CD14-positive monocyte (primary cell): ENCODE measurements around the gene HYAL1. TPM values are rescaled to one million over a fixed set of nuclear protein-coding genes. Genes with fewer than 3 reads are reported as not detected.

Experiments used
- DNase-seq, 3 donors: peaks; one replicate each; pipeline ENCODE4 v3.0.0-alpha.2; 2011 to 2022
- H2AFZ ChIP-seq: 2 replicates; pipeline ENCODE4 v1.6.0; 2012; ENCODE audit warnings: mild to moderate bottlenecking, low read depth, low read length, inconsistent platforms; ENCODE audit not compliant: insufficient read depth, poor library complexity, severe bottlenecking
- H3K27ac ChIP-seq, 2 donors: 1 replicate in 1 of 2; 2 replicates in 1 of 2; pipeline ENCODE4 v1.5.1; 2012 to 2013; ENCODE audit warnings: low read length in 2 of 2, control low read depth in 1 of 2, inconsistent platforms in 1 of 2, low read depth in 1 of 2, mild to moderate bottlenecking in 1 of 2
- H3K27me3 ChIP-seq, 2 donors: one replicate each; pipeline versions ENCODE4 v1.6.0 to v1.6.1; 2011 to 2013; ENCODE audit warnings: low read length in 2 of 2; ENCODE audit not compliant: control insufficient read depth in 2 of 2, insufficient read depth in 2 of 2
- H3K36me3 ChIP-seq, 2 donors: replicated peaks in 1 of 2; 1 replicate in 1 of 2; 2 replicates in 1 of 2; pipeline versions ENCODE4 v1.5.1 to v1.6.1; 2012 to 2013; ENCODE audit warnings: low read length in 2 of 2, control low read depth in 1 of 2, inconsistent platforms in 1 of 2, mild to moderate bottlenecking in 1 of 2; ENCODE audit not compliant: insufficient read depth in 2 of 2, control insufficient read depth in 1 of 2
- H3K4me1 ChIP-seq, 2 donors: 1 replicate in 1 of 2; 2 replicates in 1 of 2; pipeline versions ENCODE4 v1.5.1 to v1.6.1; 2012 to 2013; ENCODE audit warnings: low read length in 2 of 2, control low read depth in 1 of 2, inconsistent platforms in 1 of 2, mild to moderate bottlenecking in 1 of 2, moderate library complexity in 1 of 2; ENCODE audit not compliant: insufficient read depth in 2 of 2, control insufficient read depth in 1 of 2
- H3K4me2 ChIP-seq: replicated peaks from 2 replicates; pipeline ENCODE3; 2012; ENCODE audit warnings: low read length, moderate library complexity, mild to moderate bottlenecking; ENCODE audit not compliant: poor library complexity, severe bottlenecking; ENCODE audit errors: extremely low read depth
- H3K4me3 ChIP-seq, 3 experiments: fragments of 200-600 bp in 1 of 3; sonication (generic) in 1 of 3; replicated peaks in 1 of 3; 1 replicate in 2 of 3; 2 replicates in 1 of 3; pipeline ENCODE4 v1.5.1; 2011 to 2013; ENCODE audit warnings: low read length in 3 of 3, mild to moderate bottlenecking in 3 of 3, control low read depth in 2 of 3, low read depth in 2 of 3, inconsistent platforms in 1 of 3, moderate library complexity in 1 of 3
- H3K79me2 ChIP-seq: 2 replicates; pipeline ENCODE4 v1.6.0; 2012; ENCODE audit warnings: mild to moderate bottlenecking, control low read depth, inconsistent platforms, low read length, moderate library complexity; ENCODE audit not compliant: insufficient read depth
- H3K9ac ChIP-seq: 2 replicates; pipeline ENCODE4 v1.6.0; 2017; ENCODE audit warnings: low read length, mild to moderate bottlenecking; ENCODE audit not compliant: insufficient read depth, poor library complexity, severe bottlenecking
- H3K9me3 ChIP-seq, 2 donors: replicated peaks in 1 of 2; 1 replicate in 1 of 2; 2 replicates in 1 of 2; pipeline versions ENCODE4 v1.5.1 to v1.6.1; 2012 to 2013; ENCODE audit warnings: low read length in 2 of 2, control low read depth in 1 of 2; ENCODE audit not compliant: control insufficient read depth in 1 of 2, insufficient read depth in 1 of 2
- H4K20me1 ChIP-seq: 2 replicates; pipeline ENCODE4 v1.6.0; 2012; ENCODE audit warnings: mild to moderate bottlenecking, low read length, control low read depth, moderate library complexity; ENCODE audit not compliant: insufficient read depth
- H3K27ac Mint-ChIP-seq, 7 donors: one replicate each; pipeline ENCODE4 v1.8.0; 2020; ENCODE audit warnings: mild to moderate bottlenecking in 7 of 7, mixed read lengths in 7 of 7, moderate library complexity in 6 of 7, inconsistent platforms in 2 of 7
- H3K27me3 Mint-ChIP-seq, 3 donors: one replicate each; pipeline ENCODE4 v1.8.0; 2021 to 2022; ENCODE audit warnings: low read depth in 3 of 3, mild to moderate bottlenecking in 3 of 3, mixed read lengths in 3 of 3, moderate library complexity in 3 of 3, inconsistent platforms in 1 of 3
- H3K36me3 Mint-ChIP-seq, 2 donors: one replicate each; pipeline ENCODE4 v1.8.0; 2020; ENCODE audit warnings: mixed read lengths in 2 of 2, inconsistent platforms in 1 of 2, mild to moderate bottlenecking in 1 of 2
- H3K4me1 Mint-ChIP-seq: one replicate; pipeline ENCODE4 v1.8.0; 2020; ENCODE audit warnings: mild to moderate bottlenecking, mixed read lengths
- H3K4me3 Mint-ChIP-seq, 2 donors: one replicate each; pipeline ENCODE4 v1.8.0; 2020; ENCODE audit warnings: mild to moderate bottlenecking in 2 of 2, mixed read lengths in 2 of 2, moderate library complexity in 1 of 2
- H3K9me3 Mint-ChIP-seq, 7 donors: one replicate each; pipeline ENCODE4 v1.8.0; 2020 to 2022; ENCODE audit warnings: mixed read lengths in 7 of 7, mild to moderate bottlenecking in 6 of 7, moderate library complexity in 6 of 7, inconsistent platforms in 2 of 7
- WGBS: methylation state at CpG from one replicate; pipeline ENCODE4 v1.1.5; 2013; ENCODE audit warnings: missing lambda C conversion rate; ENCODE audit not compliant: insufficient coverage; 5-methylcytosine and 5-hydroxymethylcytosine counted together
- intact Hi-C, 2 donors: fragments of 100-400 bp; cut with micrococcal nuclease; formaldehyde crosslinking; loops; one replicate each; pipeline versions ENCODE4 v1.15.0 to v1.15.1; 2023
- polyA plus RNA-seq, 3 donors: library from polyadenylated mRNA; depleted of rRNA in 1 of 3; unstranded in 2 of 3; stranded (reverse) in 1 of 3; fragments of 300-500 nt in 2 of 3; fragments of >200 nt in 1 of 3; fragmentation: Illumina TruSeq in 2 of 3; gene quantifications; 1 replicate in 2 of 3; 2 replicates in 1 of 3; pipeline ENCODE4 v1.2.3, GENCODE V29; 2012 to 2021
- TF ChIP-seq, protein P1 (sequence below): fragments of 200-600 bp; IDR thresholded peaks from one replicate; pipeline ENCODE4 v1.8.0; 2022; ENCODE audit warnings: antibody characterized with exemption, mild to moderate bottlenecking

The HYAL1 gene
- polyA plus RNA-seq, 3 donors, result 0.57 TPM; not detected in 2

DNA sequence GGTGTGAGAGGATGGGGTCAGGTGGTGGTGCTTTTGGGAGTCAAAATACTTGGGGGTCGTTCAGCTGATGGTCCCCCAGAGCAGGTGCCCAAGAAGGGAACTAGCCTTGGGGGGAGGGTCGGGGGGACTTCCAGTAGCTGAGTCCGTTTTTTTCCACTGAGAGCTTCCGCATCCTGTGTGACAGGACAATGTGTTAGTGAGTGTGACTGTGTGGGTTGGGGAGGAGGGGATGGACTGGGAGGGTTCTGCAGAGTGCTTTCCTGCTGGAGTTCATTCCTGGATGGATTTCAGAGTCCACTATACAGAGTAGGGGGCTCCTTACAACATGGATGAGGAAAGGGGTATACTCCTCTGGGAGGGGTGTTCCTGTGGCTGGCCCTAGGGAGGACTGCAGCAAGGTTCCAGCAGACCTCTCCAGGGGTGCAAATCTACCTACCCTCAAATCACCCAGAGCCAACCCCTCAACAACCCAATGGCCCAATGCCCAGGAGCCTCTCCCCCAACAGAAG lies 19.8 kb upstream of the HYAL1 start:
- peak overlapping the region; percentile 87 for H3K4me2 ChIP-seq
- peaks cover 0 to 14% of the 10 kb centered on the region in 2 donors for H3K36me3 ChIP-seq
- peak; percentile 47 to 73 (median 60) for DNase-seq
- Mint-ChIP-seq H3K36me3 (peaks cover 9 to 33% of the 10 kb centered on the region in 2 donors), H3K9me3 (no peaks in the 10 kb centered on the region), H3K4me1 (peaks cover 81% of the 10 kb centered on the region), H3K27ac (peak overlapping the region; percentile 84 to 99 (median 89)), H3K27me3 (peaks cover 0 to 4% (median 2%) of the 10 kb centered on the region in 3 donors), H3K4me3 (peak overlapping the region; percentile 43 to 73)
- H2AFZ ChIP-seq, result no peak overlapping the region
- peak overlapping the region; percentile 77 to 97 for H3K27ac ChIP-seq
- H3K4me1 ChIP-seq, result peaks cover 82 to 92% of the 10 kb centered on the region in 2 donors
- H3K9me3 ChIP-seq, result no peaks in the 10 kb centered on the region
- intact Hi-C loops, result no loop called here
- H3K79me2 ChIP-seq, result peaks cover 42% of the 10 kb centered on the region
- TF ChIP-seq, protein P1, sequence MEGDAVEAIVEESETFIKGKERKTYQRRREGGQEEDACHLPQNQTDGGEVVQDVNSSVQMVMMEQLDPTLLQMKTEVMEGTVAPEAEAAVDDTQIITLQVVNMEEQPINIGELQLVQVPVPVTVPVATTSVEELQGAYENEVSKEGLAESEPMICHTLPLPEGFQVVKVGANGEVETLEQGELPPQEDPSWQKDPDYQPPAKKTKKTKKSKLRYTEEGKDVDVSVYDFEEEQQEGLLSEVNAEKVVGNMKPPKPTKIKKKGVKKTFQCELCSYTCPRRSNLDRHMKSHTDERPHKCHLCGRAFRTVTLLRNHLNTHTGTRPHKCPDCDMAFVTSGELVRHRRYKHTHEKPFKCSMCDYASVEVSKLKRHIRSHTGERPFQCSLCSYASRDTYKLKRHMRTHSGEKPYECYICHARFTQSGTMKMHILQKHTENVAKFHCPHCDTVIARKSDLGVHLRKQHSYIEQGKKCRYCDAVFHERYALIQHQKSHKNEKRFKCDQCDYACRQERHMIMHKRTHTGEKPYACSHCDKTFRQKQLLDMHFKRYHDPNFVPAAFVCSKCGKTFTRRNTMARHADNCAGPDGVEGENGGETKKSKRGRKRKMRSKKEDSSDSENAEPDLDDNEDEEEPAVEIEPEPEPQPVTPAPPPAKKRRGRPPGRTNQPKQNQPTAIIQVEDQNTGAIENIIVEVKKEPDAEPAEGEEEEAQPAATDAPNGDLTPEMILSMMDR, result no peak
- peak overlapping the region in 1 of 3 experiments; percentile 90 for H3K4me3 ChIP-seq
- WGBS, result 24% methylated on average over 4 of the region's 4 CpGs
- peaks cover 14% of the 10 kb centered on the region for H4K20me1 ChIP-seq
- H3K27me3 ChIP-seq, result no peaks in the 10 kb centered on the region
- peak overlapping the region; percentile 38 for H3K9ac ChIP-seq

GRCh38 chr3:50322386-50323091 lies 19.2 kb upstream of the HYAL1 start, which contains the start of gene HYAL2:
Gene HYAL2 (minus strand): TSS chr3:50322745. CDS start chr3:50320489, 2,256 bp downstream.
- H3K4me1 Mint-ChIP-seq, result peaks cover 84% of the 10 kb centered on the region
- H3K4me3 ChIP-seq, result peak within 1 kb of the TSS; percentile 60 to 90 (median 77)

More at GRCh38 chr3:50322386-50323091, 19.2 kb upstream of the HYAL1 start, which contains the start of gene HYAL2:
- TF ChIP-seq, protein P1, result no peak
- peak within 1 kb of the TSS; percentile 75 to 91 for H3K4me3 Mint-ChIP-seq
- H4K20me1 ChIP-seq, result peaks cover 11% of the 10 kb centered on the region
- H3K36me3 ChIP-seq, result peaks cover 0 to 15% of the 10 kb centered on the region in 2 donors
- DNase-seq, result peak in 1 of 3 donors; percentile 4
- 73% methylated on average over 23 of the region's 31 CpGs for WGBS
- H3K27me3 ChIP-seq, result no peaks in the 10 kb centered on the region
- H3K9ac ChIP-seq, result peak within 1 kb of the TSS; percentile 90
- H3K9me3 Mint-ChIP-seq, result no peaks in the 10 kb centered on the region
- no peaks in the 10 kb centered on the region for H3K9me3 ChIP-seq
- H3K4me2 ChIP-seq, result peak within 1 kb of the TSS; percentile 87
- H3K27ac Mint-ChIP-seq, result peak within 1 kb of the TSS; percentile 85 to 99 (median 97)
- H3K4me1 ChIP-seq, result peaks cover 86 to 94% of the 10 kb centered on the region in 2 donors
- peaks cover 0 to 4% (median 2%) of the 10 kb centered on the region in 3 donors for H3K27me3 Mint-ChIP-seq
- H3K79me2 ChIP-seq, result peaks cover 42% of the 10 kb centered on the region
- H3K36me3 Mint-ChIP-seq, result peaks cover 9 to 33% of the 10 kb centered on the region in 2 donors
- intact Hi-C loops, result no loop called here
- H3K27ac ChIP-seq, result peak within 1 kb of the TSS; percentile 77 to 97
- H2AFZ ChIP-seq, result peak within 1 kb of the TSS; percentile 86
